ENCODE results near the gene MCF2L2.

Gene MCF2L2

GRCh38 chr3:183360971-183361624, 67.3 kb downstream of the MCF2L2 start:
- DNase-seq, result no peak

DNA sequence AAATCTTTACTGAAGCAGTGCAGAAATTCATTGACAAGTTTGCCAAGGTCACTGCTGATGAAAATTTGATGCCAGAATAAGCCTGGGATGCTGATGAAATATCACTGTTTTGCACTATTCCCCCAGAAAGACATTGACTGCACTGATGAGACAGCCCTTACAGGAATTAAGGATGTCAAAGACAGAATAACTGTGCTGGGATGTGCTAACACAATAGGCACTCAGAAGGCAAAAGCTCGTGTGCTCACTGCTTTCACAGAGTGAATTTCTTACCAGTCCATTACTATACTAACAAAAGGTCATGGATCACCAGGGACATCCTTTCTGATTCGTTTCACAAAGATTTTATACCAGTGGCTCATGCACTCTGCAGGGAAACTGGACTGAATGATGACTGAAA, 69.4 kb downstream of the MCF2L2 start:
- no peak for DNase-seq

GRCh38 chr3:183357564-183358079, 70.8 kb downstream of the MCF2L2 start:
- DNase-seq, result no peak

DNA sequence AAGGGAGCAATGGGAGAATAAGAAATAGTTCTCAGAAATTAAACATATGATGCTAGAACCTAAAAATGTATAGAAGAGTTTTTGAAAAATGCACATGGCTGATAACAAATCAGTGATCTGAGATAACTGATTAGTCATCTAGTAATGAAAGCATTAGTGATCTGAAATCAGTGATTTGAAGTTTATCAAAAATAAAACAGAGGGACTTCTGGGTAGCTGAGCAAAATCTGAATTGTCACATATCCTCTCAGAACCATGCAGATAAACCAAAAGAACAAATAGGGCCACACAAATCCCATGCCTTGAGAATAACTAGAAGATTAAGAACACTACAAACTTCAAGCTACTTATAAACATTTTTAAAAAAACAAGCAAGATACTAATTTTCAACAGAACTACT, 71.5 kb downstream of the MCF2L2 start:
- no peak for DNase-seq

- no peak for DNase-seq
Measured at GRCh38 chr3:183354874-183355273, 73.5 kb downstream of the MCF2L2 start.

- DNase-seq, result no peak
Measured at GRCh38 chr3:183354325-183354831, 74.0 kb downstream of the MCF2L2 start.

GRCh38 chr3:183353421-183353820, 75.0 kb downstream of the MCF2L2 start:
- DNase-seq, result no peak

GRCh38 chr3:183350164-183350563, 78.3 kb downstream of the MCF2L2 start:
- DNase-seq, result no peak

- no peak for DNase-seq
Measured at GRCh38 chr3:183349421-183350157, 78.8 kb downstream of the MCF2L2 start.

- DNase-seq, result no peak
Measured at GRCh38 chr3:183342824-183343223, 85.6 kb downstream of the MCF2L2 start.

DNA sequence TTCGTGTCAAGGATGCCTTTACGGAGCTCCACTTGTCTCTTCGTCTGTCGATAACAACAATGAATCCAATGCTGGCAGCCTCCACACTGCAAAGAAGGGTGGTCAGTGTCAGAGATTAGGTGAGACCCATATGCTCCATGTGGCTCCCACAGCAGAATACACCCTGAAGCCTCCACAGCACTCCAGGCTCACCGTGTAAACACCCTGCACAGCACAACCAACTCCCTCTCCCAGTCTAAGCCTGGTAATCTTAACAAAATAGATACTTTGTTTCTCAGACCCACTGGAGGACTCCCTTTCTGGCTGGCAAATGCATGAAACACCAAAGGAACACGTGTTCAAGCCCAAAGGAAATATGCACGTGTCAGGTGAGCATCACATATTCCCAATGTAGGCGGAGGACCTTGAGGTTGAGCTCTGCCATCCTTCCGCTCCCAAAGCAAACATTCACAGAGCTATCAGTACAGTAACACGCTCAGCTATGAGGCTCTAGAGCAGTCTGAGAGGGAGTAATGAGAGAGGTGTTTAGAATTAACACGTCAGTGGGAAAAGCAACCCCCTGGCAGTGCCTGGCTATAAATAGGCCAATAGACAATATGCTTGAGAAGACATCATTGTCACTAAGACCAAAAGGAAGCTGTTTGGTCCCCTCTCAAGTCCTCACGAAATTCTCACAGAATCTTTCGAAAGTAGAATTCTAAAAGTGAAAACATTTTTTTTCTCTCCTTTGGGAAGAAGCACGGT, 86.7 kb downstream of the MCF2L2 start:
- no peak for DNase-seq

- DNase-seq, result no peak
Measured at GRCh38 chr3:183340222-183340621, 88.2 kb downstream of the MCF2L2 start.

DNA sequence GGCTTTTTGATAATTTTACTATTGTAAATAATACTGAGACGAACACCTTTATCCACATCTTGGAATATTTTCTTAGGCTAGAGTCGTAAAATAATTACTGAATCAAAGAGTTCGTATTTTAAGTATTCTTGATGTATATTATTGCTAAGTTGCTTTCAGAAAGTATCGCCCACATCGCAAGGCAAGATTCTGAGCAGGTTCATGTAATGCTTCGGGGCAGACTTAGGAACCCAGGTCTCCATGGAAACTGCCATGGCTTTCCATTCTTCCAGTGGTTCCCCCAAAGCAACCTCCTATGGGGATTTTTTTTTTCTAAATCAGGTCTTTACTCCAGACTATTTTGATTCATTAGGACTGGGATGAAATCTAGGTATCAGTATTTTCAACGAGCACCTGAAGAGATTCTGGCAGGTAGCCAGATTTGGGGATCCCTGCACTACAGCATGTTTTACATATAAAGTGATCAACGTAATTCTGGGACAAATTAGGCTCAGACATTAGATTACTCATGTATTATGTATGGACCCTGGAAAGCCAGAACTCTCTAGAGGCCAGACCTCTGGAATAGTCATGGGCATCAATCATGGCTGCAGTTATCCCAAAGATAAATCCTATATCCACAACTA, 88.8 kb downstream of the MCF2L2 start:
- no peak for DNase-seq

DNA sequence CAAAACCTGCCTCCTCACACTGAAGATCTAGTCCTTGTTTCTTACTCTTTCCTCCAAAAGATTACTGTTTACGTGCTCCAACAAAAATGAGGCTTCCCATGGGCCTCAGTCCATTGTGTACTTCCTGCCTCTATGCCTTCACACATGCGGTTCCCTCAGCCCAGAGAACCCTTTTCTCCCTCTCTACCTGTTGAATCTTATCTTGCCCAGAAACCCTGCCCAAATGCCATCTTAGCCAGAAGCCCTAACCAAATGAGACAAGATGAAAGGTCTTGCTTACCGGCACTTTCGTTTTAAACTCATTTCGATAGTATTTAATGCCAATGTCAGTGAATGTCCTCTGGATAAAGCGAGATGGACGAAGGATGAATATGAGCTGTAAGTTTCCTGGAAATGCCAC, 89.9 kb downstream of the MCF2L2 start:
- DNase-seq, result no peak

DNA sequence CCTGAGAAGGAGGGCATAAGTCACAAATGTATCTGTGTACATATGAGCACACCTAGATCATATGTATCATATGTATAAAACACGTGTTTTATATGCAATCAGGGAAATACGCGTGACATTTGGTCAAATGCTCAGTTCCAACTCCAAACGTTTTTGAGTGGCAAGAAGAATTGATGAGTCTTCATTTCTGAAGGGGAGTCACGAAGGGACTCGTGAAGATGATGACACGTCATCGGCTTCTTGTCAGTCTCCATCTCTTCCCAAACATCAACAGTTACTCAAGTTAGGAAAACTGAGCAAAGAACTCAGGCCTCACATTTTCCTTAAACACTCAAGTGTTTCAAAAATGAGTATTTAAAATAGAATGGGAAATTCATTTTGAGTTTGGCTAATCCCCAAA, 95.9 kb downstream of the MCF2L2 start:
- DNase-seq, result no peak

DNA sequence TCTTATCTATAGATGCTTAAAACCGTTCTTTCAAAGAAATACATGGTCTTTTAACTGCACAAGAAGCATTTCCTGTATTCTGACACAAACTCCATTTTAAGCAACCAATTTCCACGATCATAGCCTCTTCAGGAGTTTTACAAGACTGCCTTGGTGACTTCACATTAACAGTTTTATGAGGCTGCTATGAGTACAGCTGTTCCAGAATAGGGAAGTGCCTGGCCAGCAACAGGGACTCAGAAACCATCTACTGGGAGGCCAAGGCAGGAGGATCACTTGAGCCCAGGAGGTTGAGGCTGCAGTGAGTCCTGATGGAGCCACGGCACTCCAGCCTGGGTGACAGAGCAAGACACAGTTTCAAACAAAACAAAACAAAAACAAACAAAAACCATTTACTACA, 96.9 kb downstream of the MCF2L2 start:
- DNase-seq, result no peak

GRCh38 chr3:183330881-183331280, 97.5 kb downstream of the MCF2L2 start:
- no peak for DNase-seq

DNA sequence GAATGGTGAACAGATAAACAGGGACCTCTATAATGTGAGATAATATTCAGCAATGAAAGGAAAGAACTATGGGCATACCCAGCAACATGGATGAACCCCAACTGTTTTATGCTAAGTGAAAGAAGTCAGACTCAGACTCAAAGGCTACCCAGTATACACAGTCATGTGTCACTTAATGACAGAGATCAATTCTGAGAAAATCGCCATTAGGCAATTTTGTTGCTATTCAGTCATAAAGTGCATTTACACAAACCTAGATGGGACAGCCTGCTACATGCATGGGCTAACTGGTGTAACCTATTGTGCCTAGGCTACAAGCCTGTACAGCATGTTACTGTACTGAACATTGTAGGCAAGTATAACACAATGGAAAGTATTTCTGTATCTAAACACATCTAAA, 98.9 kb downstream of the MCF2L2 start:
- DNase-seq, result no peak

DNA sequence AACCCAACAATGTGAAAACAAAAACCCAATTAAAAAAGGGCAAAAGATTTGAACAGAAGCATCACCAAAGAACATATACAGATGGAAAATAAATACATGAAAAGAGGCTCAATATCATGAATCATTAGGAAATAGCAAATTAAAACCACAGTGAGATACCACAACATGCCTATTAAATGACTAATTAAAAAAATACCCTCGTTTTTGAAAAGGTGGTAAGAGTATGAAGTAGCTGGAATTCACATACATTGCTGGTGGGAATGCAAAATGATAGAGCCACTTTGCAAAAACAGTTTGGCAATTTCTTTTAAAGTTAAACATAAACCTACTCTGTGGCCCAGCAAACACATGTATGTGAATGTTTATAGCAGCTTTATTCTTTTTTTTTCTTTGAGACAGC, 99.6 kb downstream of the MCF2L2 start:
- no peak for DNase-seq

DNA sequence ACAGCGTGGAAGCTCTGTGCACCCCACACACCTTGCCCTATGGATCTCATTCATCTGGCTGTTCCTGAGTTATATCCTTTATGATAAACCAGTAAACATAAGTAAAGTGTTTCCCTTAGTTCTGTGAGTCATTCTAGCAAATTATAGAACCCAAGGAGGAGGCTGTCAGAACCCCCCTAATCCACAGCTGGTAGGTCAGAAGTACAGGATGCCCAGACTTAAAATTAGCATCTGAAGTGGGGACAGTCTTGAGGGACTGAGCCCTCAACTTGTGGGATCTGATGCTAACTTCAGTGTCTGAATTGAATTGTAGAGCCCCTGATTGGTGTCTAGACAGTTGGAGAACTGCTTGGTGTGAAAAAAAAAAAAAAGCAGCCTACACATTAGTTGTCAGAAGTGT, 100.3 kb downstream of the MCF2L2 start:
- DNase-seq, result no peak

DNA sequence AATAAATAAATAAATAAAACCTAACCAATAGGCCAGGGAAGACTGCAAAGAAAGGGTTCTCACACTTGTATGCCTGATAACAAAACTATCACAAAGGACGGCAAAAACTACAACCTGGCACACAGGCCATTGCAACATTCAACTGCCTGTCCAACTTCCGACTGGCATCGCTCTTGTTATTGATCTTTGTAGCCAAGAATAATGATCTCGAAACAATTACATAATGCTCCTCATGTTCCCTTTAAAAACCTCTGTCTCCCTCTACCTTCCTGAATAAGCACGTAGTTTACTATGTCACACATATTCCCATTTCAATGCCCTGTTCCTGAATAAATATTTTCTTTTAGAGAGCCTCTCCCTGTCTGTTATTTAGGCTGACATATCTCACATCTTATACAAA, 101.1 kb downstream of the MCF2L2 start:
- no peak for DNase-seq

GRCh38 chr3:183324083-183324482, 104.3 kb downstream of the MCF2L2 start:
- DNase-seq, result no peak

- DNase-seq, result no peak
Measured at GRCh38 chr3:183319371-183319770, 109.0 kb downstream of the MCF2L2 start.

All from NCI-H524 treated with DMSO at 0.1 percent for 48 hours (cell line).